Measurements from ENCODE around the gene SAP30BP. TPM values are rescaled to one million over a fixed set of nuclear protein-coding genes. Genes with fewer than 3 reads are reported as not detected.

The SAP30BP gene
- total RNA-seq, 1 experiment from 2014 or later, result 89.7 TPM

DNA sequence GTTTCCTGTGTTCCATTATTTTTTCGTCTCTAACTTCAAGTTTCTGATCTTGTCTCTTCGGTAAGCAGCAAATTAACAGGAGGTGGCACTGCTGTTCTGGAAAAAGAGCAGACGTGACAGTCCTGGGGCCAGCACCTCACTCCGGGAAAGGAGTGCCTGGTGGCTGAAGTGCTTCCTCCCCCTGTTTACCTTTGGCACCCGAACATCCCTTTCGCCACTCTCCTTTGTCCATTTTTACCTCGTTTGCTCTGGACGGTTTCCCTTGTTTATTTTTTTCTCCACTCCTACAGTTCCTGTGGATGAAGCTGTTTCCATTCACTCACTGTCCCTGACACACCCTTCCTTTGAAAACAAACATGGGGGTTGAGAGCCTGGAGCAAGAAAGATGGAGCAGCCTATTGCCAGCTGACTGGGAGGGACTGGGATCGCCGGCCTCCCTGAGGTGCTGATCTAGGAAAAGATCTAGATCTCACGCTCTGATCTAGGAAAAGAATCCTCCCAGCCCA lies 12.6 kb downstream of the SAP30BP start:
- H3K23me2 ChIP-seq (ENCODE audit: insufficient read length, low read depth, low read length, poor library complexity, severe bottlenecking), result no peaks in the 10 kb centered on the region
- no peak overlapping the region for H3K18ac ChIP-seq (ENCODE audit: insufficient read length, low read depth, low read length)
- H3K9me3 Mint-ChIP-seq, result no peaks in the 10 kb centered on the region
- H3K4me1 Mint-ChIP-seq, result no peaks in the 10 kb centered on the region
- TF ChIP-seq, protein P1, sequence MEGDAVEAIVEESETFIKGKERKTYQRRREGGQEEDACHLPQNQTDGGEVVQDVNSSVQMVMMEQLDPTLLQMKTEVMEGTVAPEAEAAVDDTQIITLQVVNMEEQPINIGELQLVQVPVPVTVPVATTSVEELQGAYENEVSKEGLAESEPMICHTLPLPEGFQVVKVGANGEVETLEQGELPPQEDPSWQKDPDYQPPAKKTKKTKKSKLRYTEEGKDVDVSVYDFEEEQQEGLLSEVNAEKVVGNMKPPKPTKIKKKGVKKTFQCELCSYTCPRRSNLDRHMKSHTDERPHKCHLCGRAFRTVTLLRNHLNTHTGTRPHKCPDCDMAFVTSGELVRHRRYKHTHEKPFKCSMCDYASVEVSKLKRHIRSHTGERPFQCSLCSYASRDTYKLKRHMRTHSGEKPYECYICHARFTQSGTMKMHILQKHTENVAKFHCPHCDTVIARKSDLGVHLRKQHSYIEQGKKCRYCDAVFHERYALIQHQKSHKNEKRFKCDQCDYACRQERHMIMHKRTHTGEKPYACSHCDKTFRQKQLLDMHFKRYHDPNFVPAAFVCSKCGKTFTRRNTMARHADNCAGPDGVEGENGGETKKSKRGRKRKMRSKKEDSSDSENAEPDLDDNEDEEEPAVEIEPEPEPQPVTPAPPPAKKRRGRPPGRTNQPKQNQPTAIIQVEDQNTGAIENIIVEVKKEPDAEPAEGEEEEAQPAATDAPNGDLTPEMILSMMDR (conservative IDR thresholded peaks at IDR 0.05), result no peak
- no peak overlapping the region for H3K9ac ChIP-seq (ENCODE audit: extremely low read depth, insufficient read length, low read length)
- no peaks in the 10 kb centered on the region for H3K27me3 ChIP-seq (ENCODE audit: insufficient read depth, low read length)
- H4K20me1 ChIP-seq (ENCODE audit: control insufficient read depth, insufficient read depth, insufficient read length), result no peaks in the 10 kb centered on the region
- H3K36me3 Mint-ChIP-seq (ENCODE audit: insufficient read depth in 1 of 3, low read depth in 3 of 3), result peaks cover 3 to 36% (median 16%) of the 10 kb centered on the region in 3 experiments; a peak in 6 of 7 replicates
- peak overlapping the region; percentile 51 for H4K5ac ChIP-seq (ENCODE audit: insufficient read length, low read depth, low read length)
- peaks cover 2% of the 10 kb centered on the region for H3K79me1 ChIP-seq (ENCODE audit: insufficient read depth, low read depth, low read length, poor library complexity, severe bottlenecking)
- WGBS (ENCODE audit: extremely low coverage, insufficient read length, low lambda C conversion rate), result no CpG with 5 or more reads among the region's 11 CpGs
- no peak for DNase-seq
- H3K4me2 ChIP-seq (ENCODE audit: insufficient read depth, insufficient read length, low read length), result no peak overlapping the region
- H3K4ac ChIP-seq (ENCODE audit: low read depth, low read length), result no peak overlapping the region
- no peak overlapping the region for H3K56ac ChIP-seq (ENCODE audit: insufficient read length, low read depth, low read length)
- H2AK5ac ChIP-seq (ENCODE audit: insufficient read length, low read length), result no peak overlapping the region
- H3K14ac ChIP-seq (ENCODE audit: insufficient read depth, low read length), result no peak overlapping the region
- H4K91ac ChIP-seq (ENCODE audit: insufficient read length, low read depth, low read length), result no peak overlapping the region
- H3K9me3 ChIP-seq (ENCODE audit: control insufficient read depth, low read depth, low read length), result no peaks in the 10 kb centered on the region
- no peak overlapping the region for H2AFZ ChIP-seq (ENCODE audit: low read length)
- no peak overlapping the region for H3K23ac ChIP-seq (ENCODE audit: insufficient read length, low read depth, low read length)
- H3K4me3 Mint-ChIP-seq, result no peak overlapping the region
- no peak overlapping the region for H2BK20ac ChIP-seq (ENCODE audit: low read depth, low read length, poor library complexity, severe bottlenecking)
- no peak overlapping the region for H2BK5ac ChIP-seq (ENCODE audit: insufficient read length, low read length)
- H3K4me1 ChIP-seq (ENCODE audit: insufficient read depth, low read length), result no peaks in the 10 kb centered on the region
- H2BK12ac ChIP-seq (ENCODE audit: insufficient read length, low read depth, low read length), result no peak overlapping the region
- peak overlapping the region; percentile 69 for H4K8ac ChIP-seq (replicated peaks; ENCODE audit: insufficient read length, low read depth, low read length)
- H2BK15ac ChIP-seq (ENCODE audit: low read depth, low read length), result no peak overlapping the region
- H3K79me2 ChIP-seq (ENCODE audit: insufficient read depth, low read length), result peaks cover 1% of the 10 kb centered on the region; the same call in 1 of the 2 replicates
- H3K27me3 Mint-ChIP-seq (ENCODE audit: low read depth), result no peaks in the 10 kb centered on the region
- peak overlapping the region in 2 of 3 experiments; percentile 28 to 42; a peak in 3 of 7 replicates for H3K27ac Mint-ChIP-seq
- no peak overlapping the region for H3K27ac ChIP-seq (ENCODE audit: insufficient read length, low read depth, low read length)
- no peak overlapping the region for H3T11ph ChIP-seq (ENCODE audit: low read length)
- no peak overlapping the region for H2BK120ac ChIP-seq (ENCODE audit: low read depth, low read length, poor library complexity, severe bottlenecking)

Measured in H9 (cell line).